KMS-11 (cell line): ENCODE results near the gene REELD1.

Source experiments
- H2AFZ ChIP-seq: fragments of 200-600 bp; sonication (generic); 2 replicates; pipeline ENCODE4 v1.6.1; 2016; ENCODE audit warnings: antibody characterized with exemption, mixed run types, low read depth
- H3K27ac ChIP-seq: fragments of 200-600 bp; sonication (generic); 2 replicates; pipeline ENCODE4 v1.6.1; 2016; ENCODE audit warnings: mild to moderate bottlenecking, mixed run types
- H3K27me3 ChIP-seq: fragments of 200-600 bp; sonication (generic); 2 replicates; pipeline ENCODE4 v1.6.1; 2017; ENCODE audit warnings: mild to moderate bottlenecking, low read depth, mixed run types, moderate library complexity; ENCODE audit not compliant: insufficient read depth
- H3K36me3 ChIP-seq: fragments of 200-600 bp; sonication (generic); 2 replicates; pipeline ENCODE4 v1.6.1; 2017; ENCODE audit warnings: mild to moderate bottlenecking, mixed run types; ENCODE audit not compliant: insufficient read depth
- H3K4me1 ChIP-seq: fragments of 200-600 bp; sonication (generic); 2 replicates; pipeline ENCODE4 v1.6.1; 2016; ENCODE audit warnings: mild to moderate bottlenecking, low read depth, mixed run types; ENCODE audit not compliant: poor library complexity, severe bottlenecking
- H3K4me2 ChIP-seq: fragments of 200-600 bp; sonication (generic); 2 replicates; pipeline ENCODE4 v1.7.0; 2016; ENCODE audit warnings: mild to moderate bottlenecking, mixed run types
- H3K4me3 ChIP-seq: fragments of 200-600 bp; sonication (generic); IDR thresholded peaks from 2 replicates; pipeline ENCODE4 v1.6.1; 2017; ENCODE audit warnings: low read depth, low read length, mixed read lengths; ENCODE audit not compliant: insufficient read depth
- H3K79me2 ChIP-seq: fragments of 200-600 bp; sonication (generic); 2 replicates; pipeline ENCODE4 v1.6.1; 2016; ENCODE audit warnings: low read depth, mixed run types; ENCODE audit not compliant: insufficient read depth
- H3K9ac ChIP-seq: fragments of 200-600 bp; sonication (generic); 2 replicates; pipeline ENCODE4 v1.6.1; 2016; ENCODE audit warnings: mild to moderate bottlenecking, mixed run types
- H4K20me1 ChIP-seq: fragments of 200-600 bp; sonication (generic); 2 replicates; pipeline ENCODE4 v1.6.1; 2016; ENCODE audit warnings: mild to moderate bottlenecking, mixed run types; ENCODE audit not compliant: insufficient read depth
- CTCF ChIP-seq: fragments of 200-600 bp; sonication (generic); conservative IDR thresholded peaks from 2 replicates; pipeline ENCODE4 v1.6.1; 2017; ENCODE audit warnings: low read depth, mild to moderate bottlenecking, antibody characterized with exemption, low read length, moderate library complexity, mixed read lengths

REELD1 gene

GRCh38 chr4:146235654-146236177 is 21.4 kb downstream of the REELD1 start:
- Histone ChIP-seq H2AFZ (no peak overlapping the region), H3K4me2 (no peak overlapping the region), H4K20me1 (no peaks in the 10 kb centered on the region), H3K36me3 (no peaks in the 10 kb centered on the region), H3K27ac (no peak overlapping the region), H3K27me3 (no peaks in the 10 kb centered on the region), H3K4me3 (no peak overlapping the region), H3K4me1 (no peaks in the 10 kb centered on the region), H3K9ac (no peak overlapping the region), H3K79me2 (no peaks in the 10 kb centered on the region)
- TF ChIP-seq CTCF, result no peak

GRCh38 chr4:146236216-146236615 is 21.9 kb downstream of the REELD1 start:
- no peaks in the 10 kb centered on the region for H3K4me1 ChIP-seq
- H3K4me2 ChIP-seq, result no peak overlapping the region
- no peaks in the 10 kb centered on the region for H4K20me1 ChIP-seq
- no peak overlapping the region for H3K9ac ChIP-seq
- no peak overlapping the region for H3K4me3 ChIP-seq
- TF ChIP-seq CTCF, result no peak
- no peaks in the 10 kb centered on the region for H3K27me3 ChIP-seq
- H2AFZ ChIP-seq, result no peak overlapping the region
- H3K27ac ChIP-seq, result no peak overlapping the region
- no peaks in the 10 kb centered on the region for H3K36me3 ChIP-seq
- H3K79me2 ChIP-seq, result no peaks in the 10 kb centered on the region

GRCh38 chr4:146237092-146237491 is 22.8 kb downstream of the REELD1 start:
- Histone ChIP-seq H3K27ac (no peak overlapping the region), H3K9ac (no peak overlapping the region), H3K4me1 (no peaks in the 10 kb centered on the region), H3K4me2 (no peak overlapping the region), H3K27me3 (no peaks in the 10 kb centered on the region), H4K20me1 (no peaks in the 10 kb centered on the region), H2AFZ (no peak overlapping the region), H3K79me2 (no peaks in the 10 kb centered on the region), H3K36me3 (no peaks in the 10 kb centered on the region), H3K4me3 (no peak overlapping the region)
- TF ChIP-seq CTCF, result no peak

GRCh38 chr4:146238107-146238506 is 23.8 kb downstream of the REELD1 start:
- Histone ChIP-seq H3K9ac (no peak overlapping the region), H3K4me2 (no peak overlapping the region), H3K4me3 (no peak overlapping the region), H3K27me3 (no peaks in the 10 kb centered on the region), H3K79me2 (no peaks in the 10 kb centered on the region), H4K20me1 (no peaks in the 10 kb centered on the region), H3K27ac (no peak overlapping the region), H2AFZ (no peak overlapping the region), H3K4me1 (no peaks in the 10 kb centered on the region), H3K36me3 (no peaks in the 10 kb centered on the region)
- TF ChIP-seq CTCF, result no peak
